HK-2 (cell line): ENCODE measurements around the gene CBX3.
A peak's percentile ranks its signal among the peaks of the same experiment; 100 is the strongest.
"Not testable (repeated sequence)": the region's sequence is repeated elsewhere in the genome, so short reads cannot be mapped to it uniquely, and the experiment has no call there.

ENCODE experiments used
- DNase-seq: peaks from one replicate; pipeline ENCODE4 v3.0.0-alpha.2; 2018; ENCODE audit not compliant: unreplicated experiment

The CBX3 gene

DNA sequence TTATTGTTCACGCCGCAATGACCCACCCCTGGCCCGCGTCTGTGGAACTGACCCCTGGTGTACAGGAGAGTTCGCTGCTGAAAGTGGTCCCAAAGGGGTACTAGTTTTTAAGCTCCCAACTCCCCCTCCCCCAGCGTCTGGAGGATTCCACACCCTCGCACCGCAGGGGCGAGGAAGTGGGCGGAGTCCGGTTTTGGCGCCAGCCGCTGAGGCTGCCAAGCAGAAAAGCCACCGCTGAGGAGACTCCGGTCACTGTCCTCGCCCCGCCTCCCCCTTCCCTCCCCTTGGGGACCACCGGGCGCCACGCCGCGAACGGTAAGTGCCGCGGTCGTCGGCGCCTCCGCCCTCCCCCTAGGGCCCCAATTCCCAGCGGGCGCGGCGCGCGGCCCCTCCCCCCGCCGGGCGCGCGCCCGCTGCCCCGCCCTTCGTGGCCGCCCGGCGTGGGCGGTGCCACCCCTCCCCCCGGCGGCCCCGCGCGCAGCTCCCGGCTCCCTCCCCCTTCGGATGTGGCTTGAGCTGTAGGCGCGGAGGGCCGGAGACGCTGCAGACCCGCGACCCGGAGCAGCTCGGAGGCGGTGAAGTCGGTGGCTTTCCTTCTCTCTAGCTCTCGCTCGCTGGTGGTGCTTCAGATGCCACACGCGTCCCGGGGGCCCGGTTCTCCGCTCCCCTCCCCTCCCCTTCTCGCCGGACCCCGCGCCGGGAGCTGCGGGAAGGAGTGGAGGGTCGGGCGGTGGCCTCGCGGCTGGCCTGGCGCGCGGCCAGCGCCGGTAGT lies at the start of gene CBX3:
CBX3 (plus strand) TSS at position 499 of the 772 bp plus-strand sequence. CDS start 1,254 bp downstream, outside the sequence.
- DNase-seq = peak; percentile 92

- DNase-seq = peak; percentile 72
Measured at GRCh38 chr7:26151953-26152781, 49.4 kb upstream of the CBX3 start, which contains the start of gene NFE2L3. TSS of gene NFE2L3 (plus strand) at chr7:26152198. CDS start at chr7:26152499, 301 bp downstream.

- DNase-seq = peak; percentile 30
Measured at GRCh38 chr7:26152782-26153240, 48.7 kb upstream of the CBX3 start.

DNA sequence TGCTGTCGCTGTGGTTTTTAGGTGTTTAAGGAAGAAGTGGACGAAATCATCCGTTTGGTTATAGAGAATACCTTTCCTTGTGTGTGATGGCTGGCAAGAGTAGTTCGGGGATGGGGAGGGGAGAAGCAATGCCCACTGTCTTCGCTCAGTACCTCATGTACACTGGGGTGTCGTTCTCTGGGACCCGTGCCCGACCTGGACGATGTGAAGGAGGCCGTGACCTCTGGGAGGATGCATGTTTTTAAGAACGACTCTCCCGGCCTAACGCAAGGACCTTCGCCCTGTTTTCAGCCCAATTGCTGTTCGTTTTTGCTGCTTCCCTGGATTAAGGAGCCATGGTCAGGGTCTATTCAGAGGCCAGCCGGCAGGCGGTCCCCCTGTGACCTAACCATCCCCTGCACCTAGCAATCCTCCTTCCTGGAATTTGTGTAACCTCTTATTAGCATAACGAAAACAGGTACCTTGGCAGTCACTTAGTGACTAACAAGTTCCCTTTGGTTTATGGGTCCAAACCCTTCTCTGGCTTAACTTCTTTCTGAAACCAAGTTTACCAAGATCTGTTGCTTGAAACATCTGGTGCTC lies 48.2 kb upstream of the CBX3 start:
- peak; percentile 25 for DNase-seq

DNA sequence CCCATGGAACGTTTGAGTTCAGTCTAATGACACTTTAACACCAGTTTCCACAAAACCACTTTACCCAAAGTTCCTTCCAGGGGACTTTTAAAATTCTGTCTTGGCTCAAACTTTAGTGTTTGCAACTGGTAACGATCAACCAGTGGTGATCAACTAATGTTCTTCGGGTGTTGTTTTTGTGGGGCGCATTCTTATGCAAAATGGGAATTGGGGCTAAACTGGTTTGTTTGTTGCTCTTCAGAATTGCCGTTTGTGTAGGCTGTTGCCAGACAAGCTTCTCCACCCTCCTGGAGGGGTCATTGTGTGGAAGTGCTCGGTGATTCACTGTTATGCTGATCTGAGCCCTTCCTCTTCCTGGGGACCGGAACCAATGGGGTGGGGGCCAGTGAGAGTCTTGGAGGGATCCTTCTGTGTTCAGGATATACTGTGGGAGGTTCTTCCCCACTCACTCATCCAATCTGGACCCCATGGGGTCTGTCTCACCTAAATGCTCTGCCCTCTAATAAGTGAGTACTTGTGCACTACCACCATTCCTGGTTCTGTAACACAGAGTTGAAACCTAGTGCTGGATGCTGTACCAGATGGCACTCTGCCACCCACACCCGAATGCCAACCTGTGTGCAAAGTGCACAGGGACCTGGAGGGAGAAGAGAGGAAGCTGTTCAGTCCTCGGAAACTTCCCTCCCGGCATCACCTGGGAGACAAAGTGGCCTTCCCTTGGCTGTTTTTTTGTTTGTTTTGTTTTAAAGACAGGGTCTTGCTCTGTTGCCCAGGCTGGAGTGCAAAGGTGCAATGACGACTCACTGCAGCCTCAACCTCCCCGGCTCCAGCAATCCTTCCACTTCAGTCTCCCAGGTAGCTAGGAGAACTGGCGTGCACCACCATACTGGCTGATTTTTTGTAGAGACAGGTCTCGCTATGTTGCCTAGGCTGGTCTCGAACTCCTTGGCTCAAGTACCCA lies 47.4 kb upstream of the CBX3 start:
- peak; percentile 55 for DNase-seq

GRCh38 chr7:26155531-26156375 lies 45.8 kb upstream of the CBX3 start:
- peak; percentile 59 for DNase-seq

DNA sequence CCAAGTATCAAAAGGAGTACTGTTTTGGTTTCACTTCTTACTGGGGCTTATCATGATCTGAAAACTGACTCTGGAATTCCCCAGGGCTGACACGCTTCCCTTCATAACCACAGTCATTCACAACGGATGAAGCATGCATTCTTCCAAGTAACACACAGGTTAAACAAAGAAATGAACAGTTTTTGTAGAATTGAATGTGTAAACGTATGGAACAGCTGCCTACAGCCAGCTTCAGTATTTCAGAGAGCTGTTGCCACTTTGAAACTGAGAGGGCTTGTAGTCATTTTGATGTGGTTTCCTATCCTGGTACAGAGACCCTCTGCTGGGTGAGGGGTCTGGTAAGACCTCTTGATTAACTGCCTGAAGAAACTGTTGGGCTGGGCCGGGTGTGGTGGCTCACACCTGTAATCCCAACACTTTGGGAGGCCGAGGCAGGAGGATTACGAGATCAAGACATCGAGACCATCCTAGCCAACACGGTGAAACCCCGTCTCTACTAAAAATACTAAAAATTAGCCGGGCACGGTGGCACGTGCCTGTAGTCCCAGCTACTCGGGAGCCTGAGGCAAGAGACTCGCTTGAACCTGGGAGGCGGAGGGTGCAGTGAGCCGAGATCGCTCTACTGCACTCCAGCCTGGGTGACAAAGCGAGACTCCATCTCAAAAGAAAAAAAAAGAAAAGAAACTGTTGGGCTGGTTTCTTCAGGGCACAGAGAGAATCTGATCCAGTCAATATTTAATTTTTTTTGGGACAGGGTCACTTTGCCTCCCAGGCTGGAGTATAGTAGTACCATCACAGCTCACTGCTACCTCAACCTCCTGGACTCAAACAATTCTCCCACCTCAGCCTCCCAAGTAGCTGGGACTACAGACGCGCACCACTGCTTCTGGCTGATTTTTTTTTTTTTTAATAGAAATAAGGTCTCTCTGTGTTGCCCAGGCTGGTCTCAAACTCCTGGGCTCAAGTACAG lies 44.8 kb upstream of the CBX3 start:
- DNase-seq = no peak

DNA sequence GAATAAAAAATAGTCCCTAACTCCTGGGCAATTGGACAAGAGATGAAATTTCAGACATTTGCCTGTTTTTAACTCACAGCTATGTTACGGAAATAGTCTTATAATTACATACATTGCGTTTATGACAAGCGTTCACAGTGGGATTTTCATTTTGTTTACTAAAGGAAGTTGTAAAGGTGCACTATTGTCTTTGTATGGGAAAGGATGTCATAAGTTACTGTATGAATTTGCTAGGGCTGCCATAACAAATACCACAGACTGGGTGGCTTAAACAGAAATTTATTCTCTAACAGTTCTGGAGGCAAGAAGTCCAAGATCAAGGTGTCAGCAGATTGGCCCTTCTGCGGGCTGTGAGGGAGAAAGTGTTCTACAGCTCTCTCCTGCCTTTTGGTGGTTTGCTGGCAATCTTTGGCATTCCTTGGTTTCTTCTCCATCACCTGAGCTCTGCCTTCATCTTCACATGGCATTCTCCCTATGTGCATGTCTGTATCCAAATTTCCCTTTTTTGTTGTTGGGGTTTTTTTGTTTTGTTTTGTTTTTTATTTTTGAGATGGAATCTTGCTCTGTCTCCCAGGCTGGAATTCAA lies 43.9 kb upstream of the CBX3 start:
- DNase-seq = no peak

- no peak for DNase-seq
Measured at GRCh38 chr7:26159243-26159642, 42.3 kb upstream of the CBX3 start.

GRCh38 chr7:26160896-26161295 lies 40.6 kb upstream of the CBX3 start:
- DNase-seq = no peak

DNA sequence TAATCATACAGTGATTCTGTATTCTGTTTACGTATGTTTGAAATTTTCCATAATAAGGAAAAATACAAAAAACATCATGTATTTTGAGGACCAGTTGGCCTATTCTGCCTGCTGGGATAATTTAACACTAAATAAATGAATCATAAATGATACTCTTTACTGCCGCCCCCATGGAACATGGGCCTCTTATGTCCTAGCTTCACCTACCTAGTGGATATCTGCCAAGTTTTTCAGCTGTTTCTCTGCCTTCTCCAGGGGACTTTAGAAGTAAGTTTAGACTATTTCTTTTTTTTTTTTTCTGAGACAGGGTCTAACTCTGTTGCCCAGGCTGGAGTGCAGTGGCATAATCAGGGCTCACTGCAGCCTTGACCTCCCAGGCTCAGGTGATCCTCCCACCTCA lies 39.1 kb upstream of the CBX3 start:
- no peak for DNase-seq

- not testable (repeated sequence) for DNase-seq
Measured at GRCh38 chr7:26163804-26164203, 37.7 kb upstream of the CBX3 start.

GRCh38 chr7:26165950-26166683 lies 35.4 kb upstream of the CBX3 start:
- DNase-seq = no peak

DNA sequence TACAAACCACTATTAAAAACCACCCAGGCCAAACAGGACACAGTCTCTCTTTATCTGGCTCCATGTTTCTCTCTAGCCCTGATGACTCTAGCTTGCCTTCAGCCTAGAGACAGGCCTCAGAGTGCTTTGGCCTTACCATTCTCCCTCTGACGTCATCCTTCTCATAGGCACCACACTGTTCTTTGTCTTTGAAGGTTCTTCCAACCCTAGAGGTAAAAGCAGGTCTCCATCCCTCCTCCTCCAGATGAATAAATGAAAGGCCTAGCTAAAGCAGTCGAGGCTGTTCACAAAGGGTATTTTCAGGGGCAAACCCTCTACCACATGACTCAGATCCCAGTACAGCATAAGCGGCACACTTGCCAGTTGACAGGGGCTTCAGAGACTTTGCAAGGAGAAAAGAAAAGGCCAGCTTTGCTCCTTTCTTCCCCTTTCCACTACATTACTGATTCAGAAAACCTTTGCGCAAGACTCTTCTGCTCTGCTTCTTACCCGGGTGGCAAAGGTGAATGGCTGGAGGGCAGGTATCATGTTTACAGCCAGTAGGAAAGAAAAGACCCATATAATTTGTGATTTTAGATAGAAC lies 34.8 kb upstream of the CBX3 start:
- DNase-seq = no peak

GRCh38 chr7:26167303-26167934 lies 34.1 kb upstream of the CBX3 start:
- DNase-seq = no peak

GRCh38 chr7:26168458-26169023 lies 33.0 kb upstream of the CBX3 start:
- no peak for DNase-seq

- DNase-seq = no peak
Measured at GRCh38 chr7:26169271-26169670, 32.3 kb upstream of the CBX3 start.
